ENCODE measurements around the gene KIF22. TPM values are rescaled to one million over a fixed set of nuclear protein-coding genes. Genes with fewer than 3 reads are reported as not detected.
"Not testable (repeated sequence)": the region's sequence is repeated elsewhere in the genome, so short reads cannot be mapped to it uniquely, and the experiment has no call there.

The KIF22 gene
- total RNA-seq, 4 donors from 2014 or later = 36.8 to 81.2 (median 44.9) TPM

GRCh38 chr16:29757950-29758466 is 32.5 kb upstream of the KIF22 start:
- WGBS, 2 donors = 76 to 79% methylated on average over 6 of the region's 6 CpGs
- intact Hi-C loops (cut with DNase I; ENCODE audit: low total_unique reads) = no loop called here
- no peak for DNase-seq (ENCODE audit: low spot score in 2 of 2)
- TF ChIP-seq POLR2A (IDR thresholded peaks at IDR 0.05) (no peak), CTCF (IDR thresholded peaks at IDR 0.05) (no peak)
- H3K4me3 ChIP-seq (ENCODE audit: low read depth, poor library complexity, severe bottlenecking) = no peak overlapping the region

GRCh38 chr16:29760567-29761279 is 29.8 kb upstream of the KIF22 start:
- TF ChIP-seq POLR2A (IDR thresholded peaks at IDR 0.05) (no peak), CTCF (IDR thresholded peaks at IDR 0.05) (no peak)
- no peak overlapping the region for H3K4me3 ChIP-seq (ENCODE audit: low read depth, poor library complexity, severe bottlenecking)
- intact Hi-C loops (cut with DNase I; ENCODE audit: low total_unique reads) = no loop called here
- DNase-seq (ENCODE audit: low spot score in 2 of 2) = no peak
- 76 to 77% methylated on average over 9 of the region's 9 CpGs for WGBS, 2 donors

- WGBS, 2 donors = 69 to 78% methylated on average over 8 of the region's 8 CpGs
- H3K4me3 ChIP-seq (ENCODE audit: low read depth, poor library complexity, severe bottlenecking); DNase-seq (ENCODE audit: low spot score in 2 of 2); intact Hi-C loops (cut with DNase I; ENCODE audit: low total_unique reads): not testable (repeated sequence)
Measured at GRCh38 chr16:29761280-29761651, 29.3 kb upstream of the KIF22 start.

GRCh38 chr16:29761882-29762281 is 28.7 kb upstream of the KIF22 start:
- intact Hi-C loops (cut with DNase I; ENCODE audit: low total_unique reads) = no loop called here
- TF ChIP-seq POLR2A (IDR thresholded peaks at IDR 0.05) (no peak), CTCF (IDR thresholded peaks at IDR 0.05) (no peak)
- 75% methylated on average over 6 of the region's 6 CpGs for WGBS, 2 donors

GRCh38 chr16:29763326-29763725 is 27.2 kb upstream of the KIF22 start:
- TF ChIP-seq POLR2A (IDR thresholded peaks at IDR 0.05) (no peak), CTCF (IDR thresholded peaks at IDR 0.05) (no peak)
- H3K4me3 ChIP-seq (ENCODE audit: low read depth, poor library complexity, severe bottlenecking) = no peak overlapping the region
- WGBS, 2 donors = 69 to 72% methylated on average over 6 of the region's 6 CpGs
- DNase-seq (ENCODE audit: low spot score in 2 of 2) = no peak
- intact Hi-C loops (cut with DNase I; ENCODE audit: low total_unique reads) = no loop called here

More at GRCh38 chr16:29761882-29762281, 28.7 kb upstream of the KIF22 start:
- no peak overlapping the region for H3K4me3 ChIP-seq (ENCODE audit: low read depth, poor library complexity, severe bottlenecking)
- no peak for DNase-seq (ENCODE audit: low spot score in 2 of 2)

- 67% methylated on average over 15 of the region's 15 CpGs for WGBS, 2 donors
- no peak for DNase-seq (ENCODE audit: low spot score in 2 of 2)
- no peak overlapping the region for H3K4me3 ChIP-seq (ENCODE audit: low read depth, poor library complexity, severe bottlenecking)
- TF ChIP-seq POLR2A (IDR thresholded peaks at IDR 0.05) (no peak), CTCF (IDR thresholded peaks at IDR 0.05) (peak in 1 of 3 donors; percentile 43)
- intact Hi-C loops (cut with DNase I; ENCODE audit: low total_unique reads) = no loop called here
Measured at GRCh38 chr16:29765167-29766032, 25.2 kb upstream of the KIF22 start.
